HG02571 (cell line): ENCODE measurements around the gene TMTC4.
"Not testable (repeated sequence)": the region's sequence is repeated elsewhere in the genome, so short reads cannot be mapped to it uniquely, and the experiment has no call there.

Source experiments
- ATAC-seq: cut with Tn5 transposase; IDR thresholded peaks from one replicate; pipeline ENCODE4 v1.9.1; 2021; ENCODE audit warnings: mild to moderate bottlenecking, moderate library complexity; ENCODE audit not compliant: unreplicated experiment

TMTC4 gene

DNA sequence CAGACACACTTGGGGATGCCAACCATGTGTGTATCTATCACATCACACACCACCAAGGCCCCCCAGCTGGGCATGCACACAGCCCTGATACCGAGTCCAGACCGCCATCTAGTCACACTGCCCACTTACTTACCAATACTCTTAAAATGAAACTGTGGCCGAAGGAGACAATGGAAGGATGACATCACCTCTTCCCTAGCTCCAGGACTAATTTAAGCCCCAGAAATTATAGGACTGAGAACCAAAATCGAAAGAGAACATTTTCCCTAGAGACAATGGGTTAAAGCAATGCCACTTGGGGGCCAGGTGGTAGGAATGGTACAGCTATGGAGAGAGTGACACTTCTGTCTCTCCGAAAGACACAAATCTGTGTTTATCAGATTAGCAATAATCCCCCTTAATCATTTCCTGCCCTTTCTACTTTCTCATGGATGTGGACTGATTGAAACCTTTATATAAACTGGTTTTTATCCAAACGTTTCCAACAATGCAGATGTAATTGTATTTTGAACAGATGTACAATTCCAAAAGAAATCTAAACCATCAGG is 85.3 kb downstream of the TMTC4 start:
- ATAC-seq: no peak

DNA sequence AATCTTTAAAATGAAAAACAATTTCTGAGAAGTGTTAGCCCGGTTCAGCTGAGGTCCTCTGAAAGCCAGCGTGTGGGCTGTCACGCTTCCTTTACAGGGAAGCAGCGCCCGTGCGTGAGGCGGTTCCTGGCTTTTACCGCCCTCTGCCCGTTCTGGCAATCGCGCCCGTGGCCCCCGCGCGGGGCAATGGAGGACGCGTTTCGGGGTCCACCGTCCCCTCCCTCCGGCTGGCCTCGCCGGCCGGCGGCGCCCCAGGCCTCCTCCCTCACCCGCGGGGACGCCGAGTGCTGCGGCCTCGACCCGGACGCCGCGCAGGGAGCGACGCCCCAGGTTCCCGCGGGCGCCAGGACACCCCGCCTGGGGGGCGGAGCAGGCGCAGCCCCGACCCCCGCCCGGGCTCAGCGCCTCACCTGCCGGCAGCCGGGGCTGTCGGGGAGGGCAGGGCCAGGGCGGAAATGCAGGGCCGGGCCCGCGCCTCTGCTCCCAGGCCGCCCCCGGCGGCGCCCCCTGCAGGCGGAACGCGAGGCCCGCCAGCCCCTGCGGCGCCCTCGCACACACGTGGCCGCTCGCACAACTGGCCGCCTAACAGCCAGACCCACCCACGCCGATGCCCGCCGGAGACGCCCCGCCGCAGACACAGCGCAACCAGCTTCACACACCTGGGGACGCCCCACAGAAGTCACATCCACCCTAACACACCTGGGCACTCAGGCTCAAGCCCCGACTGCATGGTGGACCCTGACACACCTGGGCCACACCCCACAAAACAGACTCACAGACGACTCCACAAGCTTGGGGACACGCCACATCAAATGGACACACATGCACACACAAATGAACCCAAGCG is 86.0 kb downstream of the TMTC4 start, which contains the start of gene GGACT:
Gene GGACT, minus strand, starts transcription at position 459 of the 847 bp plus-strand sequence. CDS start 56,198 bp downstream, outside the sequence.
- peak; percentile 96 for ATAC-seq

DNA sequence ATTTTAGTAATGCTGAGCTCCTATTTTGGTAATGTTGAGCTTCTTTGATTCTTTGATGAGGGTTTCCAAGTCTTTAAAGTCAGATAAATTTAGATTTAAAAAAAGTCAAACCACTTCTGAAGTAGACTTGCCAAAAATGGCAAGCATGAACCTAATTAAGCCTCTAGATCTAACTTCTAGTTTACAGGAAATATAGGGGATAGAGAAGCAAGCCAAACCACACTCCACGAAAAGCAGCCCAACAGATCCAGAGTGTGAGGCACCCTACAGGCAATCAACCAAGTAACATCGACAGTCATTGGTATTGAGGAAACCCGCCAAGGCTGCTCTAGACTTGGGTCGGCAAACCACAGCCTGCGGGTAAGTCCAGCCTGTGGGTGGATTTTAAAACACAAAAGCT is 89.7 kb downstream of the TMTC4 start:
- no peak for ATAC-seq

DNA sequence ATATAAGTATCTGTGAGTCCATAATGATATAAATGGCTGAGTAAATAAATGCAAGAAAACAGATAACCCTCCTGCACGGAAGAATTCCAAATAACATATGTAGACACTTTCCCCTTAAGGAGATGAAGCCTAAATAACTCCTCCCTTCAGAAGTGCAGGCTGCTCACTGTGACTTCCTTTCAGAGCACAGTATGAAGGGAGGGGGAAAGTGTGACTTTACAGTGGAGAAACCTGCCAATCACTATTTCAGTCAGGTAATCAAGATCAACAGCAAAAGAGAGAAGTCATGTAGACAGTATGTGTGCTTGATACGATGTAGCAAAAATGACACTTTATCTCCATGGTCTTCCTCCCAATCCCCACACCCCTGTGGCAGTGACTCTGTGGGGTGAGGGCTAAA is 93.1 kb downstream of the TMTC4 start:
- ATAC-seq: no peak

DNA sequence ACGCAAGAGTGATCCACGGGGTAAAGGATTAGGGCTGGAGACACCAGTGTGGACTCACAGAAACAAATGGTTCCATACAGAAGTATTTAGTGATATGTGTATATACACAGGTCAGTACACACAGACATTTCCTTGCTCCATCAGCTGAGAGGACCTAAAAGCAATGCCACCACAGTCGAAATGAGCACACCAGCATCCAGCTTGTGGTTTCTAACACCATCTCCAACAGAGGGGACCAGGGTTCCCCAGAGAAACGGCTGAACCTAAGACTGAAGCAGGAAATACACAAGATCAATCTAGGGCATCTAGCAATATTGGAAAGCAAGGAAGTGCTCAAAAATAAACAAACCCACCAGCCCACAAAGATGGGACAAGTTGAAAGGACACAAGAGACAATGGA is 93.6 kb downstream of the TMTC4 start:
- no peak for ATAC-seq

DNA sequence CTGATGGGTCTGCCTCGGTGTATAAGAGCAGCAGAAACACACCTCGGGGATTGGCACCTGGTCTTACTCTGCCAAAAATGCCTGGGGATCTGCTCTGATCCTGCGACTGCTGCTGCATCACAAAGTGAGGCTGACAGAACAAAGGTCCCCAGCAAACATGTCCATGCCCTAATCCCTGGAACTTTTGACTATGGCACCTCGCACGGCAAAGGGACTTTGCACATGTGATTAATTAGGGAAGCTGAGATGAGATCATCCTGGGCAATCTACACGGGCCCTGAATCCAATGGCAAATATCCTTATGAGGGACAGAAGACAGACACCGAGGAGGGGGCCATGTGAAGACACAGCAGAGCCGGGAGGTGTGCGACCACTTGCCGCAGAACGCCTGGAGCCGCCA is 94.5 kb downstream of the TMTC4 start:
- ATAC-seq: no peak

DNA sequence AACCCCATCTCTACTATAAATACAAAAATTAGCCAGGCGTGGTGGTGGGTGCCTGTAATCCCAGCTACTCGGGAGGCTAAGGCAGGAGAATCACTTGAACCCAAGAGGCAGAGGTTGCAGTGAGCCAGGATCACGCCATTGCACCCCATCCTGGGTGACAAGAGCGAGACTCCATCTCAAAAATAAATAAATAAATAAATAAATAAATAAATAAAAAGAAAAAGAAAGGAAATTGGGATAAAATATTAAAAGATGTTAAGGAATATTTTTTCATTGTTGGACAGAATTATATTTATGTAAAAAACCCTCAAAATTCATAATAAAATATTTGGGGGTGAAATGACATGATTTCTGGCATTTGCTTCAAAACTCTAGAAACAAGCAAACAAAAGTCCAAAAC is 97.4 kb downstream of the TMTC4 start:
- not testable (repeated sequence) for ATAC-seq

DNA sequence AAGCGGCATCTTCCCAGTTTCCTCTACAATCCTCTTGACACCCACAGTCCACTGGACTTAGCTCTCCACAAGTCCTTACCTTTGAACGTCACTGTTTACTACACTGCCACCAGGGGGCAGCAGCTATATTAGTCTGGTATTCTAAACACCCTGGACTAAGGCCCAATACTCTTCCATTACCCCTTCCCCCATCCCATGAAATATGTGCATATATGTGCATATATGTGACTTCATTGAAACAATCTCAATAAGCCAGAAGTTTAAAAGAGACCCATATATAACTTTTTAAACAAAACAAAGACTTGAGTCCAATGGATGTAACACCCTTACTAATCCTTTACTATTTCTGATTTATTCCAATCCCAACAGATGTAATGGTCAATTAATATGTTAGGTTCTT is 101.5 kb downstream of the TMTC4 start:
- peak; percentile 89 for ATAC-seq

DNA sequence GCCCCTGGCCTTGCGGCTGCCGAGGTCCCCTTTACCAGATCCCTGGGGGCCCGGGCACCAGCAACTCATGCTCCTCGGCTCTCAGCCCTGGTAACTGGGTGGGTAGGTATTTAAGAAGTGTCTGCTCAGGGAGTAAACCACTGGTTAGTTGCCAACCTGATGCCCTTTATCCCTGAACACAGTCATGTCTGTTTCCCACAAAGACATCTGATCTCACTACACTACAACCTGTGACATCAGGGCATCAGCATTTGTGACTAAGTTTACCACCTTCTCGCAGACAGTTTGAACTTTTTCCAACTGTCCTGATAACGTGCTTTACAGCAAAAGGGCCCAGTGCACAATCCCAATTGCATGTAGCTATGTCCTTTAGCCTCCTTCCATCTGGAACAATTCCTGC is 108.1 kb downstream of the TMTC4 start:
- ATAC-seq: no peak

DNA sequence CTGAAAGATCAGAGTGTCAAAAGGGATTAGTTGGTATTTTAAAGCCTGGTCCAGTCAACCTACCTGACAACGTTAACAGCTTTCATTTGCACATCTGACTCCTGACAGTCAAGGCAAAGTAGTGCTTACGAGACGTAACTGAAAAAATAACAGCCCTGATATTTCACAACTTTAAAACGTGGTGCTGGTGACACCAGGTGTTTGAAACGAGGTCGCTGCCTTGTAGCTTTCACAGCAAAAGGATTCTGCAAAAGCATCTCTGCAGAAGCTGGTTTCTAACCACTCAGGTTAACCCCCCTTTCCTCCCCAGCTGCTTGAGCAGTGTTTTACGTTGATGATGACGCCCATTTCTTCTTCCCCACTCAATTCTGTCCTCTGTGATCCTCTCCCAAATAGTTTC is 109.3 kb downstream of the TMTC4 start:
- ATAC-seq: no peak

DNA sequence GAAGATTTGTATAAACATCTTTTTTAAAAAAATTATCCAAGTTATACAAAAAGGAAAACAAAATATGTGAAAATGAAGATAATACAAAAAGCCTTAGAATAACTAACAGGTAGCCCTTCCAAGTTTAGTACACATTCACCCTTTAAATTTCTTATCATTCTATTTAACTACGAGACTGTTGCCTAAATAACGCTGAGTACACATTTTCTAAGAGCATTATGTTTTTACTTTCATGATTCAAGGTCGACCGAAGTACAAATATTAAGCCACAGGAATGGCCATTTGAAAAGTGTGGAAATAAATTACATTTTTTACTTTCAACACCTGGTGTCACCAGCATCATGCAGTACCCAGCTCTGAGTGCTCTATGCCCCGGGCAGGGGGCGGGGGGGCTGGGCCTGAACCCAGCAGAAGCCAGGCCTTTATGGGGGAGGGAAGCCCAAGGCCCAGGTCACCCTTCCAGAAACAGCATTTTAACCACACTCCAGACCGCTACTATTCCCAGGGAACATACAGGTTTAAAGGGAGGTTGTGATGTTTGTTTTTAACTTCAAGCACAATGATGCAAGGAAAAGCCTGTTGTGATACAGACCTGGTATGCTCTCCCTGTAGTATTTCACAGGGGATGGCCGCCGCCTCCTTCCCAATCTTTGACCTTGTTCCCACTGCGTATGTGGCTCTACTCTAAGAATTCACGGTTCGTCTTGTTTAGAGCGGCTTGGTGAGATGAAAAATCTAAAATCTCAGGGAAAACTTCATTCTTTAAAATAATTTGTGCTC is 110.0 kb downstream of the TMTC4 start:
- ATAC-seq: no peak

DNA sequence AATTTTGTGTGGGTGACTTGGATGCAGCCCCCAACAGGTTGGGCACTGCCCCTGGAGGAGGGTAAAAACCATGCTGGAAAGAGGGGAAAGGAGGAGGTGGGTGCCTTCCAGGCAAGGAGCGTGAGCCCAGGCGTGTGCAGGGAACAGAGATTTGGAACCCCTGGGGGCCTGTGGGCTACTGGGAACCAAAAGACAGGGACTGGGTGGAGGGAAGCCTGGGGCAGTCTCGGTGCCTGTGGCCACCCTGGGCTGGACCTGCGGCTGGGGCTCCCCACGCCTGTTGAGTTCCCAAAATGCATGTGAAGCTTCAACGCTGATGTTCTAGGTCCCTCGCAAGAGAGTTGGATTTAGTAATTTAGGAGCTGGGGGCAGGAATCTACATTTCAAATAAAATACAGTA is 110.8 kb downstream of the TMTC4 start:
- ATAC-seq: no peak

DNA sequence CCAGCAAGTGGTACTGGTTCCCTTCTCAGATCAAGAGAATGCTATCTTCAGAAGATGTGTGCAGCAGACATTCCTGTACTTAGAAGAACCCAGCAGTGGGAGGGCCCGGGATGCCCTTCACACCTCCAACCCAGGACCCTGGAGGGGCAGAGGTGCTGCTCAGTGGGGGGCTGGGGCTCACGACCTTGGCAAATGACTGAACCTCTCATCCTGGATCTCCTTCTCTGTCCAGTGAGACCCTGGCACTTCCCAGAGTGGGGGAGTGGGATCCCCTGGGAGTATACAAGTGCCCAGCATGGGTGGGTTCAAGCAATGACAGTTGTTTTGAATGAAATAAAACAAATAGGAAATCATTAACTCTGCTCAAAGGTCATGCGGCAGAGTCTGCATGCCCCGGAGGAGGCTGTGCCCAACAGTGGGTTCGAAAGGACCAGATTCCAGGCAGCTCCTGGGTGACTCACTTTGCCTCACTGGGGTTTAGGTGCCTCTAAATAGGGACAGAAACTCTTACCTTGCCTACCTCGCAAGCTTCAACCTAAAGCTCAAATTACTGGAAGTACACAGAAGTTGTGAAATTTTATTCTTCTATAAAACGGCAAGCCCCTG is 112.9 kb downstream of the TMTC4 start:
- ATAC-seq: no peak

DNA sequence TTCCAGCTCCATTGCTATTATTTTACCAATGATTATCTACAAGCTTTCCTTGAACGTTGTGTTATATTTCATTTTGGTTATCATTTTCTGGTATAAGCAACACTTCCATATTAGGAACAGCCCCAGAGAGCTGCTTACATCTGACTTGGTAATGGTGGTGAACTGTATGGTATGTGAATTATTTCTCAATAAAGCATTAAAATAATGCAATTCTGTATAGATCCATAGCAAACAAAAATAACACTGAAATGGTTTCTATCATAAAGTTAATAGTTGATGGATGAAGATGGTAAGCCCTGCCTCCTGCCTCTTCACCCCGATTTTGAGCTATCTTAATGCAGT is 113.5 kb downstream of the TMTC4 start:
- ATAC-seq: no peak

DNA sequence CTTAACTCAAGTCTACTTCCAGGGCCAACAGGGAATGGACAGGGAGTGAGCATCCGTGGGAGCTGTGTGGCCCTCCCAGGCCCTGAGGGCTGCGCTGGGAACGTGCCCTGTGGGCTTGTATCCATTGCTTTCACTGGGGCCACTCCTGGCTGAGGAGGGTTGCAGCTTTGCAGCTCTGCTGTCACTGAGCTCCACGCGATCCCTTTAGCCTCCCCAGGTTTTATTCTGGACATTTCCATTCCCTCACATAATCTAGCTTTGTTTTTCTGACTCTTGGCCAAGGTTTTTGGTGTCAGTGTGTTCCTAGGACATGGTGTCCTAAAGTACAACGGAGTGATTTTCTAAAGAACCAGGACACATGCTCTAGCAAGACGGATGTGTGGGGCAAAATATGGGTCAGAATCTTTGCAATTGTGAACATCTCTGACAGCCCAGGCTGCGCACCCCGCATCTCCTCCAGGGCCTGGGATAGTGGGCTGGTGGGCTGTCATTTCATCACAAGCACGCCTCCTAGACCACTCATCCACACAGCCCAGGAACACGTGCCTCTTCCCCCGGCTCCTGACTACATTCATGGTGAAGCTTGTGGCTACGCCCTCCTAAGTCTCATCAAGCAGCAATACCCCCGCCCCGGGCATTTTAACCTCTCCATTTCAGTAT is 114.0 kb downstream of the TMTC4 start:
- ATAC-seq: no peak

DNA sequence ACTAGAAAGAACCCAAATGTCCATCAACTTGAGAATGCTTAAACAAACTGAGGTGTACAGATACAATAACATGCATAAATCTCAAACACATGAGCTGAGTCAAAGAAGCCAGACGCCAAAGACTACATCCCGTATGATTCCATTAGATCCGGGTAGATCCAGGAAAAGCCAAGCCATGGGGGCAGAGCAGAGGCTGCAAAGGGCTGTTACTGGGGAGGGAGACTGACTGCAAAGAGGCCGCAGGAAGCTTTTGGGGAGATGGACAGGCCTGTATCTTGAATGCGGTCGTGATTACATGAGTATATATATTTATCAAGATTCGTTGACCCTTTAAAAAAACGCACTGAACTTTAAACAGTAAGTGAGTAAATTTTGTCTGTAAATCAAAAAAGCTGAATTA is 114.7 kb downstream of the TMTC4 start:
- ATAC-seq: no peak
